IPS-11a (cell line): Measurements from ENCODE around the gene NR3C2.

Source experiments
- H3K4me3 ChIP-seq: one replicate; pipeline ENCODE4 v1.5.1; 2013; ENCODE audit warnings: low read depth, low read length, control low read depth

The NR3C2 gene

DNA sequence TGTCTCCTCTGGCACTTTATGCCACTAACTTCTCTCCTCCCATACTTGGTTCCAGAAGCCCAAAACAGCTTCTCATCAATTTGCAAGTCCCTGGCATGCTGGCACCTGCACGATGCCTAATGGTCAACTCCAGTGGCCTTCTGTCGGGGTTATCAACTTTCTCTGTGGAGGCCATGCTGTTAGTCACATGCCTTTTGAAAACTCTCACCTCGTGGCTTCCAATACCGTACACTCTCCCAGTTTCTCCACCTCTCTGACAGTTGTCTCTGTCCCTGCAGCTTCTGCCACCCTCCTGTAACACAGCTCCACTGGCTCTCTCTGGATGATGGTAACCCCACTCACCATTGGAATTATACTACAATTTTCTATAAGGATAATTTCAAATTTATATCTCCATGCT lies 324.0 kb downstream of the NR3C2 start:
- no peak overlapping the region for H3K4me3 ChIP-seq

DNA sequence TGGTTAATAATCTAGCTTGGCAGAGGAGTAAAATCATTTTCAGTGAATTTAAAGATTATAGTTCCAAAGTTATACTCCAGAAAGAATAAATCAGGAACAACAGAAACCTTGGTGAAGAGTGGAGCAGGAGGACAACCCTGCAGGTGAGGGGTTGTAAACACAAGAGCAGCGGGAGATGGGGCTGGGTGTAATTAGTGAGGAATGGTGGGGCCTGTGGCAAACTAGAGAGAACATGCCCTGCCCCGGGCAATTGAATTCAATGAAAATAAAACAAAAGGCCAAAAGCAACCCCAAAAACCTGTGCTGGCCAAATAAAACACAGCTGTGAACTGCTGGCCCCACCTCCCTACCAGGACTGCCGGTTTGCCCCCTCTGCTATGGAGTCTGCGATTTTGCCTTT lies 325.2 kb downstream of the NR3C2 start:
- H3K4me3 ChIP-seq = no peak overlapping the region

DNA sequence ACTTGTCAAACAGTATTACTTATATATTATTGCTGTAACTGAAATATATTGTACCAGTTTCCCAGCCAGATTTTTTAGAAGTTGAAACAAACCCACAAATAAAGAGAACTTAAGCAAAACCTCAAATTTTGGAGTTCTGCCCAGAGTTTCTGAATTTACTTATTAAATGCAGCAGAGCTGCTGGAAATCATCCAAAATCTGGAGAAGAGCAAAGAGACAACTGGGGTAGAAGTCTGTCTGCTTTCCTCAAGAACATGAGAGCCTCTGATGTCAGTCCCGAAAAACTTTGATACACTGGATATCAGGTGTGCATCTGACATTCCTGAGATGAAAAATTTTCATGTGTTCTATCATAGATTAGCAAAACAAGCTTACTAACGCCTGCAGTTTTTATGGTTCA lies 325.9 kb downstream of the NR3C2 start:
- no peak overlapping the region for H3K4me3 ChIP-seq

DNA sequence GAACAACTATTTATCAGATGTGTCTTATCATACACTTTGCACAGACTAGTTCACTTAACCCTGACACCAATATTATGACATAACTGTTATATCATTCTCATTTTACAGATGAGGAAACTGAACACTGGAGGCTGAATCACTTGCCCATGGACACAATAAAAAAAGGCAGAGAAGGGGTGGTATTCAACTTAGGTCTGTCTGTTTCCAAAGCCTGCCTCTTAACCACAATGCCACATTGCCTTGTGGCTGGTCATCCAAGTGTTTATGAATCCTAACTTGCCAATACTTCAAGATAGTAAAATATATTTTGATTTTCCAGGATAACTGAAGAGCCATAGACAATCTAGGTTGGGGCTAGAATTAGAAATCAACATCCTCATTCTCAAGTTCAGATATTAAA lies 327.8 kb downstream of the NR3C2 start:
- no peak overlapping the region for H3K4me3 ChIP-seq

GRCh38 chr4:148112231-148112982 lies 329.8 kb downstream of the NR3C2 start:
- H3K4me3 ChIP-seq = no peak overlapping the region

GRCh38 chr4:148110169-148110568 lies 332.0 kb downstream of the NR3C2 start:
- H3K4me3 ChIP-seq = no peak overlapping the region

DNA sequence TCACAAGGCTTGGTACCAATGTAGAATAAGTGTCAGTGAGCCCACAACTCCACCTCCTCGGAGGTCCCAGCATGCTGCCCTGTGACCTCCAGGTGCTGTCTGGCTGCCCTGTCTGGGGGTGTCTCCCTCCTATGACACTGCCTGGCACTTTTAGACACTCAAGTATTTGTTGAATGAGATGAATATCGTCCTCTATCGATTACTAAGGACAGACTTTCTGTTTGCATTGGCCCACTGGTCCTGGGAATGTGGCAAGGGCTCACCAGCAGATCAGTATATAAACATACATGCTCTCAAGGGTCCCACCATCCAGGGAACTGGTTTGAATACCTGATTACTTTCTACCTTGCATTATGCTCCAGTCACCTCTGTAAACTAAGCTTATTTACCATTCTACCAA lies 333.0 kb downstream of the NR3C2 start:
- no peak overlapping the region for H3K4me3 ChIP-seq

DNA sequence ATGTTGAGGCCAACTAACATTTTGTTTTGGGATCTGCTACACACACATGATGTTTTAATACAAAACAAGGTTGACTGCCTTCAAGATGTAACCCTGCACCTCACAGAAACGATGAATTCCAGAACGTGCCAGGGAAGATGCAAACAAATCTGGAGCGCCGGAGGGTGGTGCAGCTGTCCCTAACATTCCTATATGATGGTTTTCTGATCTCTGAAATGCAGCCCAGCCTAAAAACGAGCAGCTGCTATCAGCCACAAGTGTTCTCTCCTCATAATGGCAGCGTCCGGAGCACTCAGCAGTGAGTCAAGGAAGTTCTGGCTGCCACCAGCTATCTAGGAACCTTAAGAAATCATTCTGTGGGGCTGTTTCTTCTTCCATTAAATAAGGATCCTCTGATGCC lies 333.4 kb downstream of the NR3C2 start:
- no peak overlapping the region for H3K4me3 ChIP-seq

- H3K4me3 ChIP-seq = no peak overlapping the region
These were observed 338.4 kb downstream of the NR3C2 start for GRCh38 chr4:148103597-148104355.

- no peak overlapping the region for H3K4me3 ChIP-seq
These were observed 340.4 kb downstream of the NR3C2 start for GRCh38 chr4:148101790-148102189.

GRCh38 chr4:148101235-148101634 lies 341.0 kb downstream of the NR3C2 start:
- H3K4me3 ChIP-seq = no peak overlapping the region

GRCh38 chr4:148097801-148098200 lies 344.4 kb downstream of the NR3C2 start:
- no peak overlapping the region for H3K4me3 ChIP-seq

DNA sequence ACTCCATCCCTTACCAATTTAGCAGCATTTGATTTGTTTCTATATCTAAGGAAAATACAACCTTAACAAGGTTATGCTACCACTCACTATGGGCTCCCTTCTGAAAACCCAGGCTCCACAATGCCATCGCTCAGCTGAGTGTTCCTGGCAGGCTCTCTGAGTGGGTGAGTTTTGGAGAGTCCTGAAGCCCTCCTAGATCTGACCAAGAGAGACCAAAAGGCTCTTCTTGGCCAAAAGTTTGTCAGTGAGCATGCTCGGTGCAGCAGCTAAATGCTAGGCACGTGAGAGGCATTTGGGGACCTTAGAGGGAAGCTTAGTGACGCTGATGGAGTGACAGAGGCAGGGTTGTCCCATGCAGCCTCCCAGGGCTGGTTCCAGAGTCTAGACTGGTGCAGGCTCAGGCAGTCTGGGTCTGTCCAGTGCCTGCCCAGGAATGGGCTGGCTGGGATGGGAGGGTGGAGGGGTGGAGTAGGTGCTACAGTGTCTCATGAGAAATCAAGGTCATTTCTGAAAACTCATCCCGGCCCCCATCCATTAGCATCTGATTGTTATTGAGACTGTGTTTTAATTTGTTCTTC lies 346.8 kb downstream of the NR3C2 start:
- H3K4me3 ChIP-seq = no peak overlapping the region

DNA sequence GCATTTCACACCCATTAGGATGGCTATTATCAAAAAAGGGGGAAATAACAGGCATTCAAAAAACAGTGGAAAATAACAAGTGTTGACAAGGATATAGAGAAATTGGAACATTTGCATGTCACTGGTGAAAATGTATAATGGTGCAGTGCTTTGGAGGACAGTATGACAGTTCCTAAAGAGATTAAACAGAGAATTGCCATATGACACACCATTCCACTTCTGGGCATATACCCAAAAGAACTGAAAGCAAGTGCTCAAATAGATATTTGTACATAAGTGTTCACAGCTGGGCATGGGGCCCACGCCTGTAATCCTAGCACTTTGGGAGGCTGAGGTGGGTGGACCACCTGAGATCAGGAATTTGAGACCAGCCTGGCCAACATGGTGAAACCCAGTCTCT lies 348.1 kb downstream of the NR3C2 start:
- H3K4me3 ChIP-seq = no peak overlapping the region

GRCh38 chr4:148093065-148093464 lies 349.1 kb downstream of the NR3C2 start:
- no peak overlapping the region for H3K4me3 ChIP-seq

GRCh38 chr4:148092316-148093014 lies 349.7 kb downstream of the NR3C2 start:
- no peak overlapping the region for H3K4me3 ChIP-seq

- no peak overlapping the region for H3K4me3 ChIP-seq
These were observed 350.3 kb downstream of the NR3C2 start for GRCh38 chr4:148091896-148092295.

DNA sequence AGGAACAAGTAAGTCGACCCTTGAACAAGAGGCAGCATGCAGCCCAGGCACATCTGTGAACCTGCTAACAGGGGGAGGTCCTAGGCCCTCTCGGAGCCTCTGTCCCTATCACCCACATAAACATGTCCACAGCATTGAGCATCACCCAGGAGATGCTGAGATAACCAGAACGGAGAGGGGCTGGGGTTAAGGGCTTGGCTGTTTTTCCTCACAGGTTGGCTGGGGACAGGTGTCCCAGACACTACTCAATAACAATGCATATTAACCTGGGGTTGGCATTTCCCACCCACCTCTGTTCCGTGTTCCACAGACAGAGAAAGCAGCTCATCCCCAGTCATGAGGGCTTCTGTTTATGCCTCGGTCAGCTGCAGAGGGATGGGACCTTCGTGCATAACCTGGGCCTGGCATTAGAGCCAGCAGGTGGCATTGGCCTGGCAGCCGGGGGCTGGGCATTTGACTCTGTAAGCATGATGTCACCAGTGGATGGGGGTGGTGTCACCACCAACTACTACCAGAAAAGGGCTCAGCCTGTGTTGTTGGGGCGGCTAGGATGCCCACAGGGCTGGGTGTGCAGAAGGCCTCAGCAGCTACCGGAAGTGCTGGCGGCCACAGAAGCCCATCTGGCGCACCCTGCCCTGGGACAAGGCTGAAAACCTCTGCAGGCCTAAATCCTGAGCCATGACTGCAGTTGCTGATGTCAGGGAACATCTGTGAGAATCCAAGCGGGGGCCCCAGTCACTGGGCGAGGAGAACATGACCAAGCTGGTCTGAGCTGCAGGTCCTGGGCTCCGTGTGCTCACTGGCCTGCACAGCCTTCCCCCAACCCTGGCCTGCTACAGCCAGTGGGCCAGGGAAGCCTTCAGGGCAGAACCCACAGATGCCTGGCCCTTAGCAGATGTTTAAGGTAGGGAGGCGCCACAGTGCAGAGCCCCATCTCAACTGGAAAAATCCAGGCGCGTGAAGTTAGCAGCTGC lies 351.4 kb downstream of the NR3C2 start:
- no peak overlapping the region for H3K4me3 ChIP-seq

GRCh38 chr4:148090029-148090428 lies 352.2 kb downstream of the NR3C2 start:
- H3K4me3 ChIP-seq = no peak overlapping the region

- H3K4me3 ChIP-seq = no peak overlapping the region
These were observed 352.6 kb downstream of the NR3C2 start for GRCh38 chr4:148089624-148090023.
